Smooth muscle cell of trachea (primary cell): ENCODE data around the gene SNX22. TPM values are rescaled to one million over a fixed set of nuclear protein-coding genes. Genes with fewer than 3 reads are reported as not detected.

Source experiments
- total RNA-seq: library from RNA; depleted of rRNA; stranded (reverse); fragments of >200 nt; gene quantifications from 2 replicates; pipeline ENCODE4 v1.2.1, GENCODE V29; 2014

Gene SNX22
- 0.50 and 0.58 TPM in 2 replicates for total RNA-seq

DNA sequence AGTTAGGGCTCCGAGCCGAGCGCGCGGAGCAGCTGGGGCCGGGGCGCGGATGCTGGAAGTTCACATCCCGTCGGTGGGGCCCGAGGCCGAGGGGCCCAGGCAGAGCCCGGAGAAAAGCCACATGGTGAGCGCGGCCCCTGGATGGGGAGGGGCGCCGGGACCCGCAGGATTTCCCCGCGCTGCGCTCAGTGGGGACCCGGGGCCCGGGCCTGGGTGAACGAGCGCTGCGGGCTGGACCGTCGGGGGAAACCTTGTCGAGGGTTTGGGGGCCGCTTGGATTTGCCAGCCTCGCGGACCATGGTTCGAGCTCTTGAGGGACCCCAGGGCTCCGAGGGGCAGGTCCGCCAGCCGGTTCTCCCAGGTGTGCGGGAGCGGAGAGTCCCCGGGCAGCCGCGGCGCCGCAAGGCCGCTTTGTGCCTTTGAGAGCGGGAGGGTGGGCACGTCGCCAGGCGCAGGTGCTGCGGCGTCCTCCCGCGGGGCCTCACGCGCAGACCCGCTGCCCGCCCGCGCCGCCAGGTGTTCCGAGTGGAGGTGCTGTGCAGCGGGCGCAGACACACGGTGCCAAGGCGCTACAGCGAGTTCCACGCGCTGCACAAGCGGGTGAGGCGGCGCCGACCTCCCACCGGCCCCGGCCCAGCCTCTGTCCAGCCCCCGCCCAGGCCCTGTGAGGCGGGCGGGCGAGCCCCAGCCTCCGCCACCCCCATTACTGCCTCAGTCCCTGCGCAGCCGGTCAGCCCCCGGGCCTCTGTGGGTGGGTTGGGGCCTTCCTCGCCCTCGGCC, at the start of gene SNX22:
TSS of gene SNX22 (plus strand) at position 5 of the 780 bp plus-strand sequence. CDS start at position 50, 45 bp downstream.

GRCh38 chr15:64162869-64163658, 11.5 kb downstream of the SNX22 start, which contains the start of gene PPIB:
PPIB (minus strand) TSS chr15:64163022; CDS start chr15:64162986, 36 bp downstream.

Other genes with a start within 250 kb of the SNX22 start
- 1.7 and 2.0 TPM in 2 replicates for gene DAPK2, start 105.2 kb upstream of the SNX22 start, total RNA-seq
- gene CIAO2A, start 57.9 kb upstream of the SNX22 start, total RNA-seq: 49.1 and 70.1 TPM in 2 replicates
- gene SNX1, start 55.7 kb upstream of the SNX22 start, total RNA-seq: 49.8 and 66.6 TPM in 2 replicates
- gene PPIB, start 11.3 kb downstream of the SNX22 start, total RNA-seq: 806 and 902 TPM in 2 replicates
- gene CSNK1G1, start 204.4 kb downstream of the SNX22 start, total RNA-seq: 21.0 and 25.6 TPM in 2 replicates
- 23.3 and 66.8 TPM in 2 replicates for gene PCLAF, start 229.7 kb downstream of the SNX22 start, total RNA-seq
- 12.1 and 17.9 TPM in 2 replicates for gene TRIP4, start 236.1 kb downstream of the SNX22 start, total RNA-seq